WTC11 (cell line): ENCODE measurements around the gene KAT2B. TPM values are rescaled to one million over a fixed set of nuclear protein-coding genes. Genes with fewer than 3 reads are reported as not detected.

ENCODE experiments used
- ATAC-seq: fragments of 200-7000 bp; cut with Tn5 transposase; 2 replicates; pipeline ENCODE4 v1.10.0; 2021; ENCODE audit warnings: mild to moderate bottlenecking, moderate library complexity
- CTCF ChIA-PET: fragments of 300-600 bp; sonication (Branson Sonifier 250); formaldehyde crosslinking; loops from one replicate; lab custom pipeline; 2021; ENCODE audit warnings: antibody characterized with exemption; lab: Charles Lee
- POLR2A ChIA-PET: fragments of 350-600 bp; sonication (Branson Sonifier 250); formaldehyde crosslinking; loops from one replicate; lab custom pipeline; 2021; ENCODE audit warnings: antibody characterized with exemption; lab: Charles Lee
- DNase-seq: peaks from one replicate; pipeline ENCODE4 v3.0.0; 2021; ENCODE audit warnings: low spot score
- H3K27ac Mint-ChIP-seq: 2 replicates; pipeline ENCODE4 v1.8.0; 2021; ENCODE audit warnings: mixed read lengths
- H3K27me3 Mint-ChIP-seq: 2 replicates; pipeline ENCODE4 v1.8.0; 2021; ENCODE audit warnings: low read depth, mild to moderate bottlenecking, moderate library complexity, mixed read lengths
- H3K36me3 Mint-ChIP-seq: 2 replicates; pipeline ENCODE4 v1.8.0; 2021; ENCODE audit warnings: mixed read lengths
- H3K4me1 Mint-ChIP-seq: 2 replicates; pipeline ENCODE4 v1.8.0; 2022; ENCODE audit warnings: mixed read lengths
- H3K4me3 Mint-ChIP-seq: 2 replicates; pipeline ENCODE4 v1.8.0; 2021; ENCODE audit warnings: mild to moderate bottlenecking, moderate library complexity, mixed read lengths
- H3K9me3 Mint-ChIP-seq: 2 replicates; pipeline ENCODE4 v1.8.0; 2021; ENCODE audit warnings: mixed read lengths
- AFF4 ChIP-seq: sonication (generic); formaldehyde crosslinking; IDR thresholded peaks from 2 replicates; pipeline ENCODE4 v1.8.1; 2023; ENCODE audit warnings: mild to moderate bottlenecking, missing genetic modification reagents, borderline replicate concordance
- ARID4B ChIP-seq: sonication (generic); formaldehyde crosslinking; IDR thresholded peaks from 2 replicates; pipeline ENCODE4 v1.8.0; 2023; ENCODE audit warnings: missing genetic modification reagents, mild to moderate bottlenecking, borderline replicate concordance
- ATF1 ChIP-seq: sonication (generic); formaldehyde crosslinking; IDR thresholded peaks from 2 replicates; pipeline ENCODE4 v1.8.1; 2023; ENCODE audit warnings: mild to moderate bottlenecking, moderate library complexity, missing genetic modification reagents
- CREB1 ChIP-seq: sonication (generic); formaldehyde crosslinking; IDR thresholded peaks from 2 replicates; pipeline ENCODE4 v1.8.0; 2023; ENCODE audit warnings: mild to moderate bottlenecking, missing genetic modification reagents
- CREM ChIP-seq: sonication (generic); formaldehyde crosslinking; IDR thresholded peaks from 2 replicates; pipeline ENCODE4 v1.8.1; 2022; ENCODE audit warnings: mild to moderate bottlenecking, missing genetic modification reagents, moderate library complexity
- FOXP1 ChIP-seq: sonication (generic); formaldehyde crosslinking; IDR thresholded peaks from 2 replicates; pipeline ENCODE4 v1.8.0; 2022; ENCODE audit warnings: missing genetic modification reagents, mild to moderate bottlenecking, moderate library complexity, borderline replicate concordance
- HMGA2 ChIP-seq: fragments of 250-450 bp; sonication (Bioruptor Pico); IDR thresholded peaks from 2 replicates; pipeline ENCODE4 v1.4.0; 2021; ENCODE audit warnings: mild to moderate bottlenecking, moderate library complexity
- KAT7 ChIP-seq: sonication (generic); formaldehyde crosslinking; IDR thresholded peaks from 2 replicates; pipeline ENCODE4 v1.8.1; 2023; ENCODE audit warnings: missing genetic modification reagents, mild to moderate bottlenecking, borderline replicate concordance
- NFYB ChIP-seq: sonication (generic); formaldehyde crosslinking; conservative IDR thresholded peaks from 2 replicates; pipeline ENCODE4 v1.8.0; 2022; ENCODE audit warnings: low read depth, missing genetic modification reagents
- NR2C2 ChIP-seq: sonication (generic); formaldehyde crosslinking; IDR thresholded peaks from 2 replicates; pipeline ENCODE4 v1.8.0; 2022; ENCODE audit warnings: mild to moderate bottlenecking, missing genetic modification reagents
- SMAD4 ChIP-seq: sonication (generic); formaldehyde crosslinking; IDR thresholded peaks from 2 replicates; pipeline ENCODE4 v1.8.0; 2022; ENCODE audit warnings: mild to moderate bottlenecking, missing genetic modification reagents
- SP1 ChIP-seq: sonication (generic); formaldehyde crosslinking; conservative IDR thresholded peaks from 2 replicates; pipeline ENCODE4 v1.8.1; 2022; ENCODE audit warnings: missing genetic modification reagents
- TCF7 ChIP-seq: sonication (generic); formaldehyde crosslinking; IDR thresholded peaks from 2 replicates; pipeline ENCODE4 v1.8.0; 2022; ENCODE audit warnings: mild to moderate bottlenecking, low read depth, missing genetic modification reagents, moderate library complexity
- TEAD4 ChIP-seq: sonication (generic); formaldehyde crosslinking; IDR thresholded peaks from 2 replicates; pipeline ENCODE4 v1.8.0; 2022; ENCODE audit warnings: mild to moderate bottlenecking, missing genetic modification reagents
- ZNF425 ChIP-seq: fragments of 250-450 bp; sonication (Bioruptor Pico); conservative IDR thresholded peaks from 2 replicates; pipeline ENCODE4 v1.9.0; 2021; ENCODE audit warnings: mild to moderate bottlenecking
- ZNF512 ChIP-seq: sonication (generic); formaldehyde crosslinking; IDR thresholded peaks from 2 replicates; pipeline ENCODE4 v1.8.1; 2022; ENCODE audit warnings: missing genetic modification reagents, borderline replicate concordance
- total RNA-seq: library from RNA; stranded (reverse); gene quantifications from 3 replicates; pipeline ENCODE4 v1.2.3, GENCODE V29; 2021
- TF ChIP-seq, protein P1 (sequence below): sonication (generic); formaldehyde crosslinking; IDR thresholded peaks from 2 replicates; pipeline ENCODE4 v1.8.1; 2022; ENCODE audit warnings: low read depth, mild to moderate bottlenecking, moderate library complexity, missing genetic modification reagents, borderline replicate concordance
- TF ChIP-seq, protein P2 (sequence below): sonication (generic); formaldehyde crosslinking; IDR thresholded peaks from 2 replicates; pipeline ENCODE4 v1.8.1; 2023; ENCODE audit warnings: mild to moderate bottlenecking, missing genetic modification reagents, moderate library complexity

The KAT2B gene
- total RNA-seq, 1 experiment from 2014 or later, result 2.7 TPM

GRCh38 chr3:20008646-20009045, 31.6 kb upstream of the KAT2B start (continued):
- no peak for TF ChIP-seq AFF4 (CRISPR knock-in tag)
- TF ChIP-seq TCF7 (CRISPR knock-in tag), result no peak
- TF ChIP-seq ZNF425 (CRISPR knock-in tag), result no peak
- TF ChIP-seq SMAD4 (CRISPR knock-in tag), result no peak
- TF ChIP-seq ATF1 (CRISPR knock-in tag), result no peak

- H3K27ac Mint-ChIP-seq, result no peak within 1 kb of the TSS
- DNase-seq (no peak), ATAC-seq (no peak)
- CTCF ChIA-PET, result no interaction called here
- H3K9me3 Mint-ChIP-seq, result no peaks in the 10 kb centered on the region
- TF ChIP-seq, protein P1, sequence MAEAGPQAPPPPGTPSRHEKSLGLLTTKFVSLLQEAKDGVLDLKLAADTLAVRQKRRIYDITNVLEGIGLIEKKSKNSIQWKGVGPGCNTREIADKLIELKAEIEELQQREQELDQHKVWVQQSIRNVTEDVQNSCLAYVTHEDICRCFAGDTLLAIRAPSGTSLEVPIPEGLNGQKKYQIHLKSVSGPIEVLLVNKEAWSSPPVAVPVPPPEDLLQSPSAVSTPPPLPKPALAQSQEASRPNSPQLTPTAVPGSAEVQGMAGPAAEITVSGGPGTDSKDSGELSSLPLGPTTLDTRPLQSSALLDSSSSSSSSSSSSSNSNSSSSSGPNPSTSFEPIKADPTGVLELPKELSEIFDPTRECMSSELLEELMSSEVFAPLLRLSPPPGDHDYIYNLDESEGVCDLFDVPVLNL (CRISPR knock-in tag), result no peak
- no peak for TF ChIP-seq ZNF512 (CRISPR knock-in tag)
- no peak for TF ChIP-seq TEAD4 (CRISPR knock-in tag)
- TF ChIP-seq TCF7 (CRISPR knock-in tag), result no peak
- TF ChIP-seq HMGA2 (CRISPR knock-in tag), result no peak
- no peaks in the 10 kb centered on the region for H3K36me3 Mint-ChIP-seq
- no peaks in the 10 kb centered on the region for H3K27me3 Mint-ChIP-seq
- POLR2A ChIA-PET, result no interaction called here
- no peaks in the 10 kb centered on the region for H3K4me1 Mint-ChIP-seq
- no peak within 1 kb of the TSS for H3K4me3 Mint-ChIP-seq
Observed at GRCh38 chr3:20012164-20012563, 28.1 kb upstream of the KAT2B start, which contains the start of gene PP2D1. PP2D1 (minus strand) TSS chr3:20012264; CDS start chr3:20012072, 192 bp downstream.

DNA sequence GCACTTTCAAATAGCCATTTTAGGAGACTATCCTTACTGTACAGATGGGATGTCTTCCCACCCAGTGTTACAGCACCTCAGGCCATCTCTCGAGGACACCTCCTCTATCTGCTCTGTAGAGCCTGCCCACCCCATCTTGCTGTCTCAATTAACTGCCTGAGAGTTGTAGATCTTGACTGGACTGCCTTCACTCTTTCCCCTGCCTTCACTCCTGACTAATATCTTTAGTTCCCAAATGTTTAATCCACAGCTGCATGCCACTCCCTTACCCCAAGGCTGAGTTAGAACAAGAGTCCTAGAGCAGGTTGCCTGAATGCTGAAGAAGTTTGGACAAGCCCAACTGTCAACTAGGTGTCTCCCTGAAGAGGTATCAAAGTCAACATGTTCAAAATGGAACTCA, 26.9 kb upstream of the KAT2B start:
- ChIA-PET CTCF (no interaction called here), POLR2A (no interaction called here)
- Mint-ChIP-seq H3K36me3 (no peaks in the 10 kb centered on the region), H3K9me3 (no peaks in the 10 kb centered on the region), H3K27ac (no peak overlapping the region), H3K4me3 (no peak overlapping the region), H3K27me3 (no peaks in the 10 kb centered on the region), H3K4me1 (no peaks in the 10 kb centered on the region)
- DNase-seq (no peak), ATAC-seq (no peak)
- TF ChIP-seq ARID4B (CRISPR knock-in tag) (no peak), CREB1 (CRISPR knock-in tag) (no peak), NFYB (CRISPR knock-in tag) (no peak), NR2C2 (no peak), FOXP1 (CRISPR knock-in tag) (no peak), SP1 (CRISPR knock-in tag) (no peak), CREM (CRISPR knock-in tag) (no peak), KAT7 (CRISPR knock-in tag) (no peak)
- TF ChIP-seq, protein P2, sequence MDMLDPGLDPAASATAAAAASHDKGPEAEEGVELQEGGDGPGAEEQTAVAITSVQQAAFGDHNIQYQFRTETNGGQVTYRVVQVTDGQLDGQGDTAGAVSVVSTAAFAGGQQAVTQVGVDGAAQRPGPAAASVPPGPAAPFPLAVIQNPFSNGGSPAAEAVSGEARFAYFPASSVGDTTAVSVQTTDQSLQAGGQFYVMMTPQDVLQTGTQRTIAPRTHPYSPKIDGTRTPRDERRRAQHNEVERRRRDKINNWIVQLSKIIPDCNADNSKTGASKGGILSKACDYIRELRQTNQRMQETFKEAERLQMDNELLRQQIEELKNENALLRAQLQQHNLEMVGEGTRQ (CRISPR knock-in tag), result no peak
